VCaP (cell line): ENCODE data around the gene GNAI1.

ENCODE experiments used
- H3K27ac ChIP-seq: fragments of 450-650 bp; 2 replicates; pipeline ENCODE4 v1.5.1; 2017
- CTCF ChIP-seq: fragments of 450-650 bp; conservative IDR thresholded peaks from 2 replicates; pipeline ENCODE4 v1.5.1; 2017; ENCODE audit warnings: mild to moderate bottlenecking, moderate library complexity

GNAI1 gene

GRCh38 chr7:80134536-80135308 is at the start of gene GNAI1:
Gene GNAI1, plus strand, starts transcription at chr7:80134831. Its CDS starts 330 bp downstream, at chr7:80135161.
- peak within 1 kb of the TSS; percentile 97 for H3K27ac ChIP-seq
- TF ChIP-seq CTCF: peak; percentile 87

- no peak overlapping the region for H3K27ac ChIP-seq
- no peak for TF ChIP-seq CTCF
These were observed 47.4 kb upstream of the GNAI1 start for GRCh38 chr7:80087051-80087770.

GRCh38 chr7:80087771-80088170 is 46.9 kb upstream of the GNAI1 start:
- H3K27ac ChIP-seq: no peak overlapping the region
- TF ChIP-seq CTCF: no peak

GRCh38 chr7:80088705-80089104 is 45.9 kb upstream of the GNAI1 start:
- no peak overlapping the region for H3K27ac ChIP-seq
- no peak for TF ChIP-seq CTCF

GRCh38 chr7:80089366-80089765 is 45.3 kb upstream of the GNAI1 start:
- no peak for TF ChIP-seq CTCF
- H3K27ac ChIP-seq: no peak overlapping the region

GRCh38 chr7:80093349-80093748 is 41.3 kb upstream of the GNAI1 start:
- H3K27ac ChIP-seq: peak overlapping the region; percentile 67; the same call in 1 of the 2 replicates
- TF ChIP-seq CTCF: no peak

GRCh38 chr7:80095545-80095944 is 39.1 kb upstream of the GNAI1 start:
- TF ChIP-seq CTCF: peak; percentile 72
- peak overlapping the region; percentile 67 for H3K27ac ChIP-seq
